Tibial nerve (tissue), 3 donors: Measurements from ENCODE around the gene HMOX1.

Experiments
- POLR2A ChIP-seq, 2 donors: fragments of 450-650 bp; IDR thresholded peaks; one replicate each; pipeline ENCODE4 v1.6.1; 2017; ENCODE audit warnings: antibody characterized with exemption in 2 of 2, mild to moderate bottlenecking in 2 of 2, moderate library complexity in 2 of 2
- TF ChIP-seq, protein P1 (sequence below), 5 experiments: fragments of 200-600 bp in 3 of 5; fragments of 450-650 bp in 2 of 5; sonication (generic) in 3 of 5; IDR thresholded peaks; one replicate each; pipeline ENCODE4 v1.5.1; 2016 to 2019; ENCODE audit warnings: antibody characterized with exemption in 5 of 5, mild to moderate bottlenecking in 3 of 5, moderate library complexity in 2 of 5

DNA sequence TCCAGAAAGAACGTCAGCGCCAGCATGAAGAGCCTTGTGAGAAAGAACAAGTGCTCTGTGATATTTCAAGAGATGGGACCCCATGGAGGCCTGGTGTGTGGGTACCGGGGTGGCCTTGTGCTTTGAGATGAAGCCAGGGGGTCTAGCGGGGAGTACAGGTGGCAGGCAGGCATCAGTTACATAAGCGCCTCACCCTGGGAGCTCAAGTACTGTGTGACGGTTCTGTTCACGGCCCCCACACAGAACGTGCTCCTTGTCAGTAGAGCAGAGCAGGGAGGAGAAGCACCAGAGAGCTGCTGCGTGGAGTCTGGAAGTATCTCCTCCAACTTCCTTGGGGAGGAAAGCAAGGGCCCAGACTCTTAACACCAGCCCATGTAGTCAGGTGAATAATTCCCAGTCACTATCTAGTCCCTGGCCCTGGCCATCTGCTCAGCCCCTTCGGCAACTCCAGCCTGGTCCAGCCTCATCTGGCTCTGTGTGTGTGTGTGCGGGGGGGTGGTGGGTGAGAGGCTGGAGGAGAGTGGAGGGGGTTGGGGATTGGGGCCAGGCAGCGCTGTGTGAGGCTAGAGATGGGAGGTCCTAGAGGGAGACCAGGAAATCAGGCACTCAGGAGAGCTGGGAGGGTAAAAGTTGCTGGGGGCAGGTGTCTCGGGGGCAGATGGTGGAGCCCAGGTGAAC is 51.5 kb downstream of the HMOX1 start:
- TF ChIP-seq, protein P1, sequence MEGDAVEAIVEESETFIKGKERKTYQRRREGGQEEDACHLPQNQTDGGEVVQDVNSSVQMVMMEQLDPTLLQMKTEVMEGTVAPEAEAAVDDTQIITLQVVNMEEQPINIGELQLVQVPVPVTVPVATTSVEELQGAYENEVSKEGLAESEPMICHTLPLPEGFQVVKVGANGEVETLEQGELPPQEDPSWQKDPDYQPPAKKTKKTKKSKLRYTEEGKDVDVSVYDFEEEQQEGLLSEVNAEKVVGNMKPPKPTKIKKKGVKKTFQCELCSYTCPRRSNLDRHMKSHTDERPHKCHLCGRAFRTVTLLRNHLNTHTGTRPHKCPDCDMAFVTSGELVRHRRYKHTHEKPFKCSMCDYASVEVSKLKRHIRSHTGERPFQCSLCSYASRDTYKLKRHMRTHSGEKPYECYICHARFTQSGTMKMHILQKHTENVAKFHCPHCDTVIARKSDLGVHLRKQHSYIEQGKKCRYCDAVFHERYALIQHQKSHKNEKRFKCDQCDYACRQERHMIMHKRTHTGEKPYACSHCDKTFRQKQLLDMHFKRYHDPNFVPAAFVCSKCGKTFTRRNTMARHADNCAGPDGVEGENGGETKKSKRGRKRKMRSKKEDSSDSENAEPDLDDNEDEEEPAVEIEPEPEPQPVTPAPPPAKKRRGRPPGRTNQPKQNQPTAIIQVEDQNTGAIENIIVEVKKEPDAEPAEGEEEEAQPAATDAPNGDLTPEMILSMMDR (IDR thresholded peaks at IDR 0.05): no peak
- no peak for TF ChIP-seq POLR2A (IDR thresholded peaks at IDR 0.05)
